HUES48 (cell line): ENCODE data around the gene CRACR2A.

Source experiments
- H3K27ac ChIP-seq: one replicate; pipeline ENCODE4 v1.7.0; 2013; ENCODE audit warnings: low read depth, low read length, inconsistent platforms
- H3K27me3 ChIP-seq: 2 replicates; pipeline ENCODE4 v1.6.1; 2013; ENCODE audit warnings: mild to moderate bottlenecking, low read length; ENCODE audit not compliant: control insufficient read depth, insufficient read depth
- H3K36me3 ChIP-seq: 2 replicates; pipeline ENCODE4 v1.6.1; 2013; ENCODE audit warnings: low read length; ENCODE audit not compliant: control insufficient read depth, insufficient read depth
- H3K4me1 ChIP-seq: 2 replicates; pipeline ENCODE4 v1.6.1; 2013; ENCODE audit warnings: mild to moderate bottlenecking, low read length; ENCODE audit not compliant: control insufficient read depth, insufficient read depth
- H3K4me3 ChIP-seq: 2 replicates; pipeline ENCODE4 v1.5.1; 2013; ENCODE audit warnings: mild to moderate bottlenecking, low read depth, low read length
- H3K9ac ChIP-seq: 2 replicates; pipeline ENCODE4 v1.6.1; 2013; ENCODE audit warnings: mild to moderate bottlenecking, low read depth, low read length, moderate library complexity
- H3K9me3 ChIP-seq: 2 replicates; pipeline ENCODE4 v1.6.1; 2013; ENCODE audit warnings: low read length; ENCODE audit not compliant: control insufficient read depth, insufficient read depth

CRACR2A gene

GRCh38 chr12:3645091-3645490 is 107.8 kb downstream of the CRACR2A start:
- Histone ChIP-seq H3K36me3 (no peaks in the 10 kb centered on the region), H3K9me3 (no peaks in the 10 kb centered on the region), H3K9ac (no peak overlapping the region), H3K4me1 (no peaks in the 10 kb centered on the region), H3K4me3 (no peak overlapping the region), H3K27ac (no peak overlapping the region), H3K27me3 (no peaks in the 10 kb centered on the region)

GRCh38 chr12:3644104-3644503 is 108.8 kb downstream of the CRACR2A start:
- H3K4me1 ChIP-seq = no peaks in the 10 kb centered on the region
- H3K27me3 ChIP-seq = no peaks in the 10 kb centered on the region
- no peak overlapping the region for H3K9ac ChIP-seq
- no peak overlapping the region for H3K4me3 ChIP-seq
- H3K27ac ChIP-seq = no peak overlapping the region
- no peaks in the 10 kb centered on the region for H3K36me3 ChIP-seq
- H3K9me3 ChIP-seq = no peaks in the 10 kb centered on the region

GRCh38 chr12:3641428-3642018 is 111.4 kb downstream of the CRACR2A start:
- H3K36me3 ChIP-seq = no peaks in the 10 kb centered on the region
- H3K9me3 ChIP-seq = no peaks in the 10 kb centered on the region
- H3K27ac ChIP-seq = no peak overlapping the region
- H3K4me1 ChIP-seq = no peaks in the 10 kb centered on the region
- no peak overlapping the region for H3K4me3 ChIP-seq
- H3K9ac ChIP-seq = no peak overlapping the region
- no peaks in the 10 kb centered on the region for H3K27me3 ChIP-seq

GRCh38 chr12:3636328-3636727 is 116.6 kb downstream of the CRACR2A start:
- H3K27me3 ChIP-seq = no peaks in the 10 kb centered on the region
- no peaks in the 10 kb centered on the region for H3K36me3 ChIP-seq
- H3K4me1 ChIP-seq = no peaks in the 10 kb centered on the region
- H3K9ac ChIP-seq = no peak overlapping the region
- H3K4me3 ChIP-seq = no peak overlapping the region
- H3K9me3 ChIP-seq = no peaks in the 10 kb centered on the region
- no peak overlapping the region for H3K27ac ChIP-seq

- Histone ChIP-seq H3K9me3 (no peaks in the 10 kb centered on the region), H3K36me3 (no peaks in the 10 kb centered on the region), H3K4me3 (no peak overlapping the region), H3K4me1 (no peaks in the 10 kb centered on the region), H3K27me3 (no peaks in the 10 kb centered on the region), H3K27ac (no peak overlapping the region), H3K9ac (no peak overlapping the region)
Observed at GRCh38 chr12:3634348-3634747, 118.6 kb downstream of the CRACR2A start.

GRCh38 chr12:3633396-3633795 is 119.5 kb downstream of the CRACR2A start:
- Histone ChIP-seq H3K27ac (no peak overlapping the region), H3K9me3 (no peaks in the 10 kb centered on the region), H3K4me1 (no peaks in the 10 kb centered on the region), H3K36me3 (no peaks in the 10 kb centered on the region), H3K27me3 (no peaks in the 10 kb centered on the region), H3K9ac (no peak overlapping the region), H3K4me3 (no peak overlapping the region)

- Histone ChIP-seq H3K4me1 (no peaks in the 10 kb centered on the region), H3K27ac (no peak overlapping the region), H3K9me3 (no peaks in the 10 kb centered on the region), H3K36me3 (no peaks in the 10 kb centered on the region), H3K4me3 (no peak overlapping the region), H3K9ac (no peak overlapping the region), H3K27me3 (no peaks in the 10 kb centered on the region)
Observed at GRCh38 chr12:3632754-3633153, 120.2 kb downstream of the CRACR2A start.

- Histone ChIP-seq H3K9me3 (no peaks in the 10 kb centered on the region), H3K4me1 (no peaks in the 10 kb centered on the region), H3K4me3 (no peak overlapping the region), H3K36me3 (no peaks in the 10 kb centered on the region), H3K27me3 (no peaks in the 10 kb centered on the region), H3K9ac (no peak overlapping the region), H3K27ac (no peak overlapping the region)
Observed at GRCh38 chr12:3632256-3632655, 120.7 kb downstream of the CRACR2A start.

GRCh38 chr12:3631759-3632158 is 121.2 kb downstream of the CRACR2A start:
- Histone ChIP-seq H3K27ac (no peak overlapping the region), H3K4me3 (no peak overlapping the region), H3K27me3 (no peaks in the 10 kb centered on the region), H3K4me1 (no peaks in the 10 kb centered on the region), H3K36me3 (no peaks in the 10 kb centered on the region), H3K9me3 (no peaks in the 10 kb centered on the region), H3K9ac (no peak overlapping the region)

GRCh38 chr12:3631272-3631637 is 121.7 kb downstream of the CRACR2A start:
- Histone ChIP-seq H3K9me3 (no peaks in the 10 kb centered on the region), H3K9ac (no peak overlapping the region), H3K4me3 (no peak overlapping the region), H3K27ac (no peak overlapping the region), H3K36me3 (no peaks in the 10 kb centered on the region), H3K4me1 (no peaks in the 10 kb centered on the region), H3K27me3 (no peaks in the 10 kb centered on the region)

GRCh38 chr12:3630621-3631271 is 122.2 kb downstream of the CRACR2A start:
- Histone ChIP-seq H3K4me3 (no peak overlapping the region), H3K9ac (no peak overlapping the region), H3K9me3 (no peaks in the 10 kb centered on the region), H3K27ac (no peak overlapping the region), H3K27me3 (no peaks in the 10 kb centered on the region), H3K36me3 (no peaks in the 10 kb centered on the region), H3K4me1 (no peaks in the 10 kb centered on the region)
